Measurements from ENCODE around the gene CCDC148.
A peak's percentile ranks its signal among the peaks of the same experiment; 100 is the strongest.
"Not testable (repeated sequence)": the region's sequence is repeated elsewhere in the genome, so short reads cannot be mapped to it uniquely, and the experiment has no call there.

The CCDC148 gene

GRCh38 chr2:158481116-158481515 is 24.6 kb upstream of the CCDC148 start:
- no peak for DNase-seq

- no peak for DNase-seq
Observed at GRCh38 chr2:158478816-158479215, 22.3 kb upstream of the CCDC148 start.

GRCh38 chr2:158478237-158478636 is 21.7 kb upstream of the CCDC148 start:
- DNase-seq, result no peak

- DNase-seq, result no peak
Observed at GRCh38 chr2:158477202-158477601, 20.6 kb upstream of the CCDC148 start.

- not testable (repeated sequence) for DNase-seq
Observed at GRCh38 chr2:158474526-158475011, 18.0 kb upstream of the CCDC148 start.

GRCh38 chr2:158473719-158474392 is 17.3 kb upstream of the CCDC148 start:
- no peak for DNase-seq

GRCh38 chr2:158473300-158473699 is 16.7 kb upstream of the CCDC148 start:
- not testable (repeated sequence) for DNase-seq

GRCh38 chr2:158472829-158473228 is 16.3 kb upstream of the CCDC148 start:
- DNase-seq, result not testable (repeated sequence)

GRCh38 chr2:158467248-158467647 is 10.7 kb upstream of the CCDC148 start:
- no peak for DNase-seq

- DNase-seq, result no peak
Observed at GRCh38 chr2:158464426-158465281, 8.1 kb upstream of the CCDC148 start.

- no peak for DNase-seq
Observed at GRCh38 chr2:158463496-158464095, 7.0 kb upstream of the CCDC148 start.

GRCh38 chr2:158460632-158461297 is 4.2 kb upstream of the CCDC148 start:
- DNase-seq, result no peak

GRCh38 chr2:158459161-158460003 is 2.8 kb upstream of the CCDC148 start:
- DNase-seq, result no peak

GRCh38 chr2:158458617-158458920 is 2.0 kb upstream of the CCDC148 start:
- no peak for DNase-seq

- DNase-seq, result peak; percentile 45 to 54
Observed at GRCh38 chr2:158457826-158458616, 1.5 kb upstream of the CCDC148 start.

- DNase-seq, result peak; percentile 36 to 45
Observed at GRCh38 chr2:158457092-158457825, 706 bp upstream of the CCDC148 start.

- DNase-seq, result no peak
Observed at GRCh38 chr2:158443606-158444005, 12.9 kb downstream of the CCDC148 start.

- not testable (repeated sequence) for DNase-seq
Observed at GRCh38 chr2:158439062-158439461, 17.5 kb downstream of the CCDC148 start.

GRCh38 chr2:158433716-158434115 is 22.8 kb downstream of the CCDC148 start:
- not testable (repeated sequence) for DNase-seq

- no peak for DNase-seq
Observed at GRCh38 chr2:158432117-158432516, 24.4 kb downstream of the CCDC148 start.

GRCh38 chr2:158414538-158414937 is 42.0 kb downstream of the CCDC148 start:
- DNase-seq, result no peak

All from stimulated activated CD4-positive, alpha-beta T cell treated with anti-CD3 and anti-CD28 coated beads, Interleukin-4, amount 100 ng/mL, for 4 hours (primary cell).